ENCODE results near the gene RTEL1. TPM values are rescaled to one million over a fixed set of nuclear protein-coding genes. Genes with fewer than 3 reads are reported as not detected.

Gene RTEL1
- total RNA-seq, 1 donor from 2014 or later: 20.2 TPM

DNA sequence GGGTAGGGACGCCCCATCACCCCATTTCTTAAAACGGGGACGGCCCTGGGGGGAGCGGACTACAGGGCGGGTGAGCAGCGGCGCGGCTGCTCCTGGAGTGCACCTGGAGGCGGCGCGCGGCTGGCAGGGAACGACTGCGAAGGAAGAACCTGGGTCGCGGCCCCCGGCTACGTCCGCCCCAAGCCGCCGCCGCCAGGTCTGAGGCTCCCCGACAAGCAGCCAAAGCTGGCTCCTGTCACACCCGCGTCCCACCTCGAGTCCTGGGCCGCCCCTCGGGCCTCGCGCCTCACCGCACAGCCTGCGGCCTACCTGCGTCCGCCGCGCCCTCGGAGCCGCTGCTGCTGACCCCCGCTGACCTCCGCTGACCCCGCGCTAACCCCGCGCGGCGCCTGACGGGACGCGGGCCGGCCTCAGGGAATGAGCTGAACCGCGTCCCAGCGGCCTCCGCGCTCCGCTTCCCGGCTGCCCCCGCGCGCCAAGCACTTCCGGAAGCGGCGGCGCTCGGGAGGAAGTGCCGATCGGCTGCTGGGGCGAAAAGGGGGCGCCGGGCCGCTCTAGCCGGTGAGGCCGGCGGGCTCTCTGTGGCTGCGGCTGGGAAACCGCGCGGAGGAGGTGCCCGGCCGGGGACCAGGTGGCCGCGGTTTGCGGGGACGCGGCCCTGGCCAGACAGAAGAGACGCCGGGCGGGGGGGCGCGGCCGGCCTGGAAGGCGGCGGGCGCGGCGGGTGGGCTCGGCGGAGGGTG, 49.6 kb downstream of the RTEL1 start, which contains the start of the genes ARFRP1 and ZGPAT:
TSS of gene ARFRP1 (minus strand) at position 419 of the 743 bp plus-strand sequence. CDS start 885 bp downstream, outside the sequence.
TSS of gene ZGPAT (plus strand) at position 482 of the 743 bp plus-strand sequence. CDS start 542 bp downstream, outside the sequence.
- peak; percentile 85 for DNase-seq (ENCODE audit: low spot score)
- Mint-ChIP-seq H3K4me3 (ENCODE audit: unreplicated experiment) (peak within 1 kb of the TSS; percentile 89), H3K9me3 (ENCODE audit: unreplicated experiment) (no peaks in the 10 kb centered on the region), H3K27ac (ENCODE audit: unreplicated experiment) (no peak within 1 kb of the TSS), H3K27me3 (ENCODE audit: unreplicated experiment) (peaks cover 12% of the 10 kb centered on the region), H3K4me1 (ENCODE audit: unreplicated experiment) (peaks cover 15% of the 10 kb centered on the region), H3K36me3 (ENCODE audit: low read depth, unreplicated experiment) (peaks cover 38% of the 10 kb centered on the region)
- TF ChIP-seq, protein P1, sequence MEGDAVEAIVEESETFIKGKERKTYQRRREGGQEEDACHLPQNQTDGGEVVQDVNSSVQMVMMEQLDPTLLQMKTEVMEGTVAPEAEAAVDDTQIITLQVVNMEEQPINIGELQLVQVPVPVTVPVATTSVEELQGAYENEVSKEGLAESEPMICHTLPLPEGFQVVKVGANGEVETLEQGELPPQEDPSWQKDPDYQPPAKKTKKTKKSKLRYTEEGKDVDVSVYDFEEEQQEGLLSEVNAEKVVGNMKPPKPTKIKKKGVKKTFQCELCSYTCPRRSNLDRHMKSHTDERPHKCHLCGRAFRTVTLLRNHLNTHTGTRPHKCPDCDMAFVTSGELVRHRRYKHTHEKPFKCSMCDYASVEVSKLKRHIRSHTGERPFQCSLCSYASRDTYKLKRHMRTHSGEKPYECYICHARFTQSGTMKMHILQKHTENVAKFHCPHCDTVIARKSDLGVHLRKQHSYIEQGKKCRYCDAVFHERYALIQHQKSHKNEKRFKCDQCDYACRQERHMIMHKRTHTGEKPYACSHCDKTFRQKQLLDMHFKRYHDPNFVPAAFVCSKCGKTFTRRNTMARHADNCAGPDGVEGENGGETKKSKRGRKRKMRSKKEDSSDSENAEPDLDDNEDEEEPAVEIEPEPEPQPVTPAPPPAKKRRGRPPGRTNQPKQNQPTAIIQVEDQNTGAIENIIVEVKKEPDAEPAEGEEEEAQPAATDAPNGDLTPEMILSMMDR (IDR thresholded peaks at IDR 0.05; ENCODE audit: unreplicated experiment): no peak

DNA sequence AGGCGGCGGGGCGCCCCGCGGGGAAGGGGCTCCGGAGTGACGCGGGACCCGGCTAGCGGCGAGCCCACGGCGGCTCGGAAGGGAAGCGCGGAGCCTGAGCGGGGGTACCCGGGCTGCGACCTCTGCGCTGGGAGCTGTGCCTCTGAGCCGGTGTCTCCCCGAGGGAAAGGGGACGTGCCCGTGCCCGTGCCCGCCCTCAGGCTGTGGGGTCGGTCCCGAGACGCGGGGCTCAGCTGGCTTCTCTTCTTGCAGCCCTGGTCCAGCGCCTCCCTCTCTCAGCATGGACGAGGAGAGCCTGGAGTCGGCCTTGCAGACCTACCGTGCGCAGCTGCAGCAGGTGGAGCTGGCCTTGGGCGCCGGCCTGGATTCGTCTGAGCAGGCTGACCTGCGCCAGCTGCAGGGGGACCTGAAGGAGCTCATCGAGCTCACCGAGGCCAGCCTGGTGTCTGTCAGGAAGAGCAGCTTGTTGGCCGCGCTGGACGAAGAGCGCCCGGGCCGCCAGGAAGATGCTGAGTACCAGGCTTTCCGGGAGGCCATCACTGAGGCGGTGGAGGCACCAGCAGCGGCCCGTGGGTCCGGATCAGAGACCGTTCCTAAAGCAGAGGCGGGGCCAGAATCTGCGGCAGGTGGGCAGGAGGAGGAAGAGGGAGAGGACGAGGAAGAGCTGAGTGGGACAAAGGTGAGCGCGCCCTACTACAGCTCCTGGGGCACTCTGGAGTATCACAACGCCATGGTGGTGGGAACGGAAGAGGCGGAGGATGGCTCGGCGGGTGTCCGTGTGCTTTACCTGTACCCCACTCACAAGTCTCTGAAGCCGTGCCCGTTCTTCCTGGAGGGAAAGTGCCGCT, 50.4 kb downstream of the RTEL1 start:
- peaks cover 41% of the 10 kb centered on the region for H3K36me3 Mint-ChIP-seq (ENCODE audit: low read depth, unreplicated experiment)
- peak overlapping the region; percentile 85 for H3K4me3 Mint-ChIP-seq (ENCODE audit: unreplicated experiment)
- TF ChIP-seq, protein P1 (IDR thresholded peaks at IDR 0.05; ENCODE audit: unreplicated experiment): no peak
- H3K27me3 Mint-ChIP-seq (ENCODE audit: unreplicated experiment): peaks cover 10% of the 10 kb centered on the region
- peaks cover 15% of the 10 kb centered on the region for H3K4me1 Mint-ChIP-seq (ENCODE audit: unreplicated experiment)
- H3K27ac Mint-ChIP-seq (ENCODE audit: unreplicated experiment): no peak overlapping the region
- peak; percentile 26 for DNase-seq (ENCODE audit: low spot score)
- no peaks in the 10 kb centered on the region for H3K9me3 Mint-ChIP-seq (ENCODE audit: unreplicated experiment)

DNA sequence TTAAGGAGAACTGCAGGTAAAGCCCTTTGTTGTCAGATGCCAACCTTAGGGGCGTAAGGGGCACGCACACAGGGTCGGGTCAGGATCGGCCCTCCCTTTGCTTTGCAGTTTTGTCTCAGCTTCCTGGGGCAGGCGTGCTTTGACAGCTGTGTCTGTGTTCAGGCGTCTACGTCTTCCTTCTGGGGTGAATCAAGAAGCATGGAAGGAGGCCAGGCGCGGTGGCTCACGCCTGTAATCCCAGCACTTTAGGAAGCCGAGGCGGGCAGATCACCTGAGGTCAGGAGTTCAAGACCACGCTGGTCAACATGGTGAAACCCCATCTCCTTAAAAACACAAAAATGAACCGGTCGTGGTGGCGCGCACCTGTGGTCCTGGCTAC, 51.0 kb downstream of the RTEL1 start:
- Mint-ChIP-seq H3K27ac (ENCODE audit: unreplicated experiment) (no peak overlapping the region), H3K36me3 (ENCODE audit: low read depth, unreplicated experiment) (peaks cover 44% of the 10 kb centered on the region), H3K9me3 (ENCODE audit: unreplicated experiment) (no peaks in the 10 kb centered on the region), H3K4me1 (ENCODE audit: unreplicated experiment) (peaks cover 15% of the 10 kb centered on the region), H3K4me3 (ENCODE audit: unreplicated experiment) (peak overlapping the region; percentile 85), H3K27me3 (ENCODE audit: unreplicated experiment) (peaks cover 10% of the 10 kb centered on the region)
- TF ChIP-seq, protein P1 (IDR thresholded peaks at IDR 0.05; ENCODE audit: unreplicated experiment): no peak
- peak; percentile 5 for DNase-seq (ENCODE audit: low spot score)

DNA sequence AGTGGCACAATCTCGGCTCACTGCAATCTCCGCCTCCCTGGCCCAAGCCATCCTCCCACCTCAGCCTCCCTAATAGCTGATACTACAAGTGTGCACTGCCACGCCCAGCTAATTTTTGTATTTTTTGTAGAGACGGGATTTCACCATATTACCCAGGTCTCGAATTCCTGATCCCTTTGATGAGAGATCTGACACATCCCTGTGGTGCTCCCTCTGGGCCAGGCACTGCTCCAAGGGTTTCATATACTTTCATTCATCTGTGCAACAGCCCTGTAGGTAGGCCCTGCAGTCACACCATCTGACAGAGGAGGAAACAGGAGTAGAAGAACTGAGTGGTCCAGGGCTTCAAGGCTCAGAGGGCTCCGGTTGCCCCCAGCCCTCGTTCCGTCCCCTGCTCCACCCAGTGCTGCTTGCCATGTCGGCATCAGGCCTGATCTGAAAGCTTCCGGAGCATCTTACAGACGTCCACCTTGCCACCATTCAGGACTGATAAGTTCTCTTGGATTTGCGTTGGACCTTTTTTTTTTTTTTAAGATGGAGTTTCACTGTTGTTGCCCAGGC, 53.1 kb downstream of the RTEL1 start:
- Mint-ChIP-seq H3K4me1 (ENCODE audit: unreplicated experiment) (peaks cover 15% of the 10 kb centered on the region), H3K27me3 (ENCODE audit: unreplicated experiment) (peaks cover 7% of the 10 kb centered on the region), H3K27ac (ENCODE audit: unreplicated experiment) (no peak overlapping the region), H3K36me3 (ENCODE audit: low read depth, unreplicated experiment) (peaks cover 39% of the 10 kb centered on the region), H3K9me3 (ENCODE audit: unreplicated experiment) (no peaks in the 10 kb centered on the region), H3K4me3 (ENCODE audit: unreplicated experiment) (peak overlapping the region; percentile 77)
- TF ChIP-seq, protein P1 (IDR thresholded peaks at IDR 0.05; ENCODE audit: unreplicated experiment): no peak
- DNase-seq (ENCODE audit: low spot score): no peak

Data from endothelial cell (in vitro differentiated cells).